Measurements from ENCODE around the gene EDNRA.

DNA sequence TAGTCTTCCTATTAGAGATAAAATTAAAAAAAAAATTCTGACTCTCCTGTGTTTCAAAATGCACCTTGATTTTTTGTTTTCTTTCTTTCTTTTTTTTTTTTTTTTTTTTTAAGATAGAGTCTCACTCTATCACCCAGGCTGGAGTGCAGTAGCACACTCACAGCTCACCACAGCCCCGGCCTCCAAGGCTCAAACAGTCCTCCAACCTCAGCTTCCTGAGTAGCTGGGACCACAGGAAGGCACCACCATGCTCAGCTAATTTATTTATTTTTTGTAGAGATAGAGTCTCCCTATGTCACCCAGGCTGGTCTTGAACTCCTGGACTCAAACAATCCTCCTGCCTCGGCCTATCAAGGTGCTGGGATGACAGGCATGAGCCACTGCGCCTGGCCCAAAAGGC is 95.2 kb downstream of the EDNRA start:
- TF ChIP-seq, protein P1, sequence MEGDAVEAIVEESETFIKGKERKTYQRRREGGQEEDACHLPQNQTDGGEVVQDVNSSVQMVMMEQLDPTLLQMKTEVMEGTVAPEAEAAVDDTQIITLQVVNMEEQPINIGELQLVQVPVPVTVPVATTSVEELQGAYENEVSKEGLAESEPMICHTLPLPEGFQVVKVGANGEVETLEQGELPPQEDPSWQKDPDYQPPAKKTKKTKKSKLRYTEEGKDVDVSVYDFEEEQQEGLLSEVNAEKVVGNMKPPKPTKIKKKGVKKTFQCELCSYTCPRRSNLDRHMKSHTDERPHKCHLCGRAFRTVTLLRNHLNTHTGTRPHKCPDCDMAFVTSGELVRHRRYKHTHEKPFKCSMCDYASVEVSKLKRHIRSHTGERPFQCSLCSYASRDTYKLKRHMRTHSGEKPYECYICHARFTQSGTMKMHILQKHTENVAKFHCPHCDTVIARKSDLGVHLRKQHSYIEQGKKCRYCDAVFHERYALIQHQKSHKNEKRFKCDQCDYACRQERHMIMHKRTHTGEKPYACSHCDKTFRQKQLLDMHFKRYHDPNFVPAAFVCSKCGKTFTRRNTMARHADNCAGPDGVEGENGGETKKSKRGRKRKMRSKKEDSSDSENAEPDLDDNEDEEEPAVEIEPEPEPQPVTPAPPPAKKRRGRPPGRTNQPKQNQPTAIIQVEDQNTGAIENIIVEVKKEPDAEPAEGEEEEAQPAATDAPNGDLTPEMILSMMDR (IDR thresholded peaks at IDR 0.05), result no peak
- TF ChIP-seq POLR2A (IDR thresholded peaks at IDR 0.05), result no peak

Data from heart left ventricle (tissue), 13 donors.